Measurements from ENCODE around the gene STPG2. TPM values are rescaled to one million over a fixed set of nuclear protein-coding genes. Genes with fewer than 3 reads are reported as not detected.

The STPG2 gene
- total RNA-seq, 1 donor from 2014 or later = not detected

- DNase-seq (ENCODE audit: low read depth) = no peak
- H3K4me3 ChIP-seq (ENCODE audit: low read depth, low read length) = no peak overlapping the region
- no peak for TF ChIP-seq CTCF (conservative IDR thresholded peaks at IDR 0.05; ENCODE audit: low read depth, low read length)
These were observed 243.0 kb downstream of the STPG2 start for GRCh38 chr4:97900229-97900628.

GRCh38 chr4:97892592-97893266, 250.5 kb downstream of the STPG2 start:
- no peak for TF ChIP-seq CTCF (conservative IDR thresholded peaks at IDR 0.05; ENCODE audit: low read depth, low read length)
- DNase-seq (ENCODE audit: low read depth) = no peak
- no peak overlapping the region for H3K4me3 ChIP-seq (ENCODE audit: low read depth, low read length)

GRCh38 chr4:97879942-97880341, 263.3 kb downstream of the STPG2 start:
- H3K4me3 ChIP-seq (ENCODE audit: low read depth, low read length) = no peak overlapping the region
- DNase-seq (ENCODE audit: low read depth) = no peak
- no peak for TF ChIP-seq CTCF (conservative IDR thresholded peaks at IDR 0.05; ENCODE audit: low read depth, low read length)

- no peak for TF ChIP-seq CTCF (conservative IDR thresholded peaks at IDR 0.05; ENCODE audit: low read depth, low read length)
- DNase-seq (ENCODE audit: low read depth) = no peak
- no peak overlapping the region for H3K4me3 ChIP-seq (ENCODE audit: low read depth, low read length)
These were observed 275.2 kb downstream of the STPG2 start for GRCh38 chr4:97868097-97868496.

GRCh38 chr4:97867557-97868091, 275.7 kb downstream of the STPG2 start:
- TF ChIP-seq CTCF (conservative IDR thresholded peaks at IDR 0.05; ENCODE audit: low read depth, low read length) = no peak
- no peak overlapping the region for H3K4me3 ChIP-seq (ENCODE audit: low read depth, low read length)
- no peak for DNase-seq (ENCODE audit: low read depth)

- peak; percentile 35 for DNase-seq (ENCODE audit: low read depth)
- no peak for TF ChIP-seq CTCF (conservative IDR thresholded peaks at IDR 0.05; ENCODE audit: low read depth, low read length)
- H3K4me3 ChIP-seq (ENCODE audit: low read depth, low read length) = no peak overlapping the region
These were observed 276.3 kb downstream of the STPG2 start for GRCh38 chr4:97866821-97867556.

Measured in epithelial cell of proximal tubule (primary cell).